ENCODE results near the gene NPW.

NPW gene

DNA sequence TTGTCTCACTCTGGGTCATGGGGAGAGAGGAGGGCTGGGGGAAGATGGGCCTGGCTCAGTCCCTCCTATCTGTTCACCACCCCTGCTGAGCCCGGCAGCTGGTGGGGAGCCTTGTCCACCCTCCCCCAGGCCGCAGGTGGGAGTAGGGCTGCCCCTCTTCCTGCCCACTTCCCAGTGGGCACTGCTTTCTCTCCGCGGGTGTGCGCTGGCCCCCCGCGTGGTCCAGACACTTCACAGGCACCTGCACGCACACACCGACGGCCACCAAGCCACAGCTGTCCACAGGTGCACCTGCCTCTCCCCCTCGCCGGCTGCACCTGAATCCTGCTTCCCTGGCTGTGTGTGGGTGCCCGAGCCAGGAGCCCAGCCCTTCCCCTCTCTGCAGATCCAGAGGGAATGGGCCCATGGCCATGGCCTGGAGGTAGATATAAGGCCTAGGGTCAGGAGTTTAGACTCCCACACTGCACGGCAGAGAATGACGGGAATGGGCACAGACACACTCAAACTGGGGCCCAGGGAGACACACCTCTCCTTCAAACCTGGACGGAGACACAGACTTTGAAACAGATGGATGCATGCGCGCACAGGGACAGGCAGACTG is 9.1 kb downstream of the NPW start:
- no peak for TF ChIP-seq ZNF8 (CRISPR knock-in tag; IDR thresholded peaks at IDR 0.05)
- TF ChIP-seq PPARA (CRISPR knock-in tag; IDR thresholded peaks at IDR 0.05; ENCODE audit: borderline replicate concordance) = no peak
- TF ChIP-seq PATZ1 (CRISPR knock-in tag; IDR thresholded peaks at IDR 0.05; ENCODE audit: borderline replicate concordance) = no peak
- TF ChIP-seq ESRRG (CRISPR knock-in tag; IDR thresholded peaks at IDR 0.05) = no peak
- TF ChIP-seq TSHZ2 (CRISPR knock-in tag; IDR thresholded peaks at IDR 0.05) = no peak
- ATAC-seq = no peak

DNA sequence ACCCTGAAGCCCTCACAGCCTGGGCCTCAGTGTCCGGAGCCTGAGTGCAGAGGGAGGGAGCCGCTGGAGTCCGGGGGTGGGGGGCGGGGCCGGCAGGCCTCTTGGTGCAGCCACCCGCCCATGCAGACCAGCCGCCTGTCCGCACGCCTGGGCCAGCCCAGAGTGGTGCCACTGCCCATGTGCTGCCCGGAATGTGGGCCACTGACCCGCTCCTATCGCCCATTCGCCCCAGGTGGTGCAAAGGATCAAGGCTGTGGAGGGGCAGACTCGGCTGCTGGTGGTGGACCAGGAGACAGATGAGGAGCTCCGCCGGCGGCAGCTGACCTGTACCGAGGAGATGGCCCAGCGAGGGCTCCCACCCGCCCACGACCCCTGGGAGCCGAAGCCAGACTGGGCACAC is 9.8 kb downstream of the NPW start:
- TF ChIP-seq CSDC2 (CRISPR knock-in tag; IDR thresholded peaks at IDR 0.05) = no peak
- TF ChIP-seq TSHZ2 (CRISPR knock-in tag; IDR thresholded peaks at IDR 0.05) = no peak
- no peak for TF ChIP-seq ZNF8 (CRISPR knock-in tag; IDR thresholded peaks at IDR 0.05)
- TF ChIP-seq, protein P1, sequence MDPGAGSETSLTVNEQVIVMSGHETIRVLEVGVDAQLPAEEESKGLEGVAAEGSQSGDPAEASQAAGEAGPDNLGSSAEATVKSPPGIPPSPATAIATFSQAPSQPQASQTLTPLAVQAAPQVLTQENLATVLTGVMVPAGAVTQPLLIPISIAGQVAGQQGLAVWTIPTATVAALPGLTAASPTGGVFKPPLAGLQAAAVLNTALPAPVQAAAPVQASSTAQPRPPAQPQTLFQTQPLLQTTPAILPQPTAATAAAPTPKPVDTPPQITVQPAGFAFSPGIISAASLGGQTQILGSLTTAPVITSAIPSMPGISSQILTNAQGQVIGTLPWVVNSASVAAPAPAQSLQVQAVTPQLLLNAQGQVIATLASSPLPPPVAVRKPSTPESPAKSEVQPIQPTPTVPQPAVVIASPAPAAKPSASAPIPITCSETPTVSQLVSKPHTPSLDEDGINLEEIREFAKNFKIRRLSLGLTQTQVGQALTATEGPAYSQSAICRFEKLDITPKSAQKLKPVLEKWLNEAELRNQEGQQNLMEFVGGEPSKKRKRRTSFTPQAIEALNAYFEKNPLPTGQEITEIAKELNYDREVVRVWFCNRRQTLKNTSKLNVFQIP (CRISPR knock-in tag; IDR thresholded peaks at IDR 0.05; ENCODE audit: borderline replicate concordance, low read depth) = no peak
- no peak for TF ChIP-seq ZNF565 (CRISPR knock-in tag; conservative IDR thresholded peaks at IDR 0.05; ENCODE audit: low read depth)
- TF ChIP-seq ZNF70 (CRISPR knock-in tag; IDR thresholded peaks at IDR 0.05) = no peak
- TF ChIP-seq TOX (CRISPR knock-in tag; IDR thresholded peaks at IDR 0.05; ENCODE audit: borderline replicate concordance) = no peak
- TF ChIP-seq CSRNP3 (CRISPR knock-in tag; IDR thresholded peaks at IDR 0.05) = no peak
- no peak for TF ChIP-seq ISL1 (CRISPR knock-in tag; IDR thresholded peaks at IDR 0.05)
- TF ChIP-seq CREB5 (CRISPR knock-in tag; IDR thresholded peaks at IDR 0.05; ENCODE audit: low read depth) = no peak
- no peak for TF ChIP-seq ZFP3 (CRISPR knock-in tag; IDR thresholded peaks at IDR 0.05)
- TF ChIP-seq ARNTL (CRISPR knock-in tag; IDR thresholded peaks at IDR 0.05; ENCODE audit: borderline replicate concordance, low read depth) = no peak
- TF ChIP-seq ZC3H10 (CRISPR knock-in tag; IDR thresholded peaks at IDR 0.05) = no peak
- no peak for TF ChIP-seq SNAI2 (CRISPR knock-in tag; IDR thresholded peaks at IDR 0.05)
- TF ChIP-seq PATZ1 (CRISPR knock-in tag; IDR thresholded peaks at IDR 0.05; ENCODE audit: borderline replicate concordance) = no peak
- no peak for TF ChIP-seq RARB (CRISPR knock-in tag; IDR thresholded peaks at IDR 0.05)
- no peak for TF ChIP-seq ZFP30 (CRISPR knock-in tag; IDR thresholded peaks at IDR 0.05)
- no peak for ATAC-seq
